ENCODE data around the gene EXD3. TPM values are rescaled to one million over a fixed set of nuclear protein-coding genes. Genes with fewer than 3 reads are reported as not detected.
A peak's percentile ranks its signal among the peaks of the same experiment; 100 is the strongest.

Gene EXD3
- total RNA-seq, 1 donor from 2014 or later: 24.5 TPM

GRCh38 chr9:137462986-137463930, 40.3 kb upstream of the EXD3 start:
- H3K27me3 Mint-ChIP-seq (ENCODE audit: unreplicated experiment): peaks cover 5% of the 10 kb centered on the region
- no peak overlapping the region for H3K27ac Mint-ChIP-seq (ENCODE audit: unreplicated experiment)
- H3K4me3 Mint-ChIP-seq (ENCODE audit: unreplicated experiment): no peak overlapping the region
- no peak for DNase-seq
- TF ChIP-seq CTCF (IDR thresholded peaks at IDR 0.05; ENCODE audit: partially characterized antibody, unreplicated experiment): no peak
- peaks cover 8% of the 10 kb centered on the region for H3K9me3 Mint-ChIP-seq (ENCODE audit: unreplicated experiment)
- peaks cover 6% of the 10 kb centered on the region for H3K36me3 Mint-ChIP-seq (ENCODE audit: unreplicated experiment)
- peaks cover 2% of the 10 kb centered on the region for H3K4me1 Mint-ChIP-seq (ENCODE audit: low read depth, unreplicated experiment)

- H3K27me3 Mint-ChIP-seq (ENCODE audit: unreplicated experiment): peaks cover 5% of the 10 kb centered on the region
- no peak overlapping the region for H3K27ac Mint-ChIP-seq (ENCODE audit: unreplicated experiment)
- H3K9me3 Mint-ChIP-seq (ENCODE audit: unreplicated experiment): peaks cover 8% of the 10 kb centered on the region
- peaks cover 2% of the 10 kb centered on the region for H3K4me1 Mint-ChIP-seq (ENCODE audit: low read depth, unreplicated experiment)
- H3K4me3 Mint-ChIP-seq (ENCODE audit: unreplicated experiment): no peak overlapping the region
- no peak for DNase-seq
- peaks cover 6% of the 10 kb centered on the region for H3K36me3 Mint-ChIP-seq (ENCODE audit: unreplicated experiment)
- no peak for TF ChIP-seq CTCF (IDR thresholded peaks at IDR 0.05; ENCODE audit: partially characterized antibody, unreplicated experiment)
Measured at GRCh38 chr9:137462396-137462985, 39.5 kb upstream of the EXD3 start.

DNA sequence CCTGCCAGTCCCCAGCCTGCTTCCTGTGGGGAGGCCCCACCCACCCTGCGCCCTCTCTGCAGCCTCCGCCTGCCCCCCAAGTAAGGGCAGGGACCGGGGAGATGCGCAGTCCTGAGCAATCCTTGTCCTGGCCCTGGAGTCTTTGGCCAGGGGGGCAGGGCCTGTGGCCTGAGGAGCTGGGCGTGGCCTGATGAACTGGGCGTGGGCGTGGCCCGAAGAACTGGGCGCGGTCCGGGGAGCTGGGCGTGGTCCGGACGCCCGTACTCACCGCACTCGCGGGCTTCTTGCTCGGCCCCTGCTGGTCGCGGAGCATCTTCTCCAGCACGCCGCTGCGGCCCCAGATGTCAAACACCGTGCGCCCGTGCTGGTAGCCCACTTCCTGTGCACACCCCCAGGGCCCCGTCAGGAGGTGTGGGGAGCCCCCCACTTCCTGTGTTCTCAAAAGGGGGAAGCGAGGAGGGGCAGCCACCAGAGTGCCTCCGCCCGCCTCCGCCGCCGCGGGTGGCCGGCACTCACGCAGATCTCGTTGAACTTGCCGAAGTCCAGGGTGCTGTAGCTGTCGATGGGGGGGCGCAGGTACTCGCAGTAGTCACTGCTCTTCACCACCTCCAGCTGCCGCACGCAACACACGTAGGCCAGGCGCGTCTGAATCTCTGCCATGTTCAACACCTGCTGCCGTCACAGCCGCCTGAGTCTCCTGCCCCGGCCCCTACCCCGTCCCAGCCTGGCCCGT, 38.9 kb upstream of the EXD3 start:
- H3K4me3 Mint-ChIP-seq (ENCODE audit: unreplicated experiment): no peak overlapping the region
- no peak overlapping the region for H3K27ac Mint-ChIP-seq (ENCODE audit: unreplicated experiment)
- H3K36me3 Mint-ChIP-seq (ENCODE audit: unreplicated experiment): peaks cover 6% of the 10 kb centered on the region
- DNase-seq: peak; percentile 22
- H3K27me3 Mint-ChIP-seq (ENCODE audit: unreplicated experiment): peaks cover 5% of the 10 kb centered on the region
- TF ChIP-seq CTCF (IDR thresholded peaks at IDR 0.05; ENCODE audit: partially characterized antibody, unreplicated experiment): no peak
- peaks cover 2% of the 10 kb centered on the region for H3K4me1 Mint-ChIP-seq (ENCODE audit: low read depth, unreplicated experiment)
- peaks cover 8% of the 10 kb centered on the region for H3K9me3 Mint-ChIP-seq (ENCODE audit: unreplicated experiment)

GRCh38 chr9:137461316-137461662, 38.3 kb upstream of the EXD3 start:
- Mint-ChIP-seq H3K4me3 (ENCODE audit: unreplicated experiment) (no peak overlapping the region), H3K9me3 (ENCODE audit: unreplicated experiment) (peaks cover 9% of the 10 kb centered on the region), H3K27ac (ENCODE audit: unreplicated experiment) (no peak overlapping the region), H3K36me3 (ENCODE audit: unreplicated experiment) (peaks cover 5% of the 10 kb centered on the region), H3K4me1 (ENCODE audit: low read depth, unreplicated experiment) (peaks cover 4% of the 10 kb centered on the region), H3K27me3 (ENCODE audit: unreplicated experiment) (peaks cover 5% of the 10 kb centered on the region)
- no peak for TF ChIP-seq CTCF (IDR thresholded peaks at IDR 0.05; ENCODE audit: partially characterized antibody, unreplicated experiment)
- DNase-seq: no peak

Data from glutamatergic neuron (in vitro differentiated cells).